ENCODE data around the gene MAST3. TPM values are rescaled to one million over a fixed set of nuclear protein-coding genes. Genes with fewer than 3 reads are reported as not detected.
A peak's percentile ranks its signal among the peaks of the same experiment; 100 is the strongest.

Gene MAST3
- polyA plus RNA-seq, 1 experiment = 2.1 TPM

DNA sequence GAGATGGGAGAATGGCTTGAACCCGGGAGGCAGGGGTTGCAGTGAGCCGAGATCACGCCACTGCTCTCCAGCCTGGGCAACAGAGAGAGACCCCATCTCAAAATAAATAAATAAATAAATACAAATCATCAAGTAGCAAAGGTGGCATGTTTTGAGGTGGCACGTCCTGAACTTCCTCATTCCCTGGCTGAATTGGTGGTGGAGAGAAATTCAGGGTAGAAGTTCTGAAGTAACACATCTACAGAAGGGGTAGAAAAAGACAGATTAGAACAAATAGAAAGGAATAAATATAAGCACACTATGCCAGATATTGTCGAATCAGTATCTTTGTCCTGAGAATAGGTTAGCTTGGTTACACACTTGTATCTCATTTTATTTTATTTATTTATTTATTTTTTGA is 82.4 kb downstream of the MAST3 start:
- peaks cover 12% of the 10 kb centered on the region for H3K27me3 ChIP-seq (ENCODE audit: control insufficient read depth, insufficient read depth, low read length)
- DNase-seq (ENCODE audit: low read depth, low spot score) = no peak
- no peaks in the 10 kb centered on the region for H3K9me3 ChIP-seq (ENCODE audit: control insufficient read depth, insufficient read depth, low read length)
- POLR2A ChIA-PET = interaction anchor here (1.0 kb wide), 1 partner anchor 13 kb away, joined by 5 read pairs; the partner anchor contains the start of gene MPV17L2
- no peak overlapping the region for H3K27ac ChIP-seq (ENCODE audit: low read depth, low read length)
- CTCF ChIA-PET = no interaction called here
- H3K4me3 ChIP-seq (ENCODE audit: low read depth, low read length) = no peak overlapping the region
- TF ChIP-seq, protein P1, sequence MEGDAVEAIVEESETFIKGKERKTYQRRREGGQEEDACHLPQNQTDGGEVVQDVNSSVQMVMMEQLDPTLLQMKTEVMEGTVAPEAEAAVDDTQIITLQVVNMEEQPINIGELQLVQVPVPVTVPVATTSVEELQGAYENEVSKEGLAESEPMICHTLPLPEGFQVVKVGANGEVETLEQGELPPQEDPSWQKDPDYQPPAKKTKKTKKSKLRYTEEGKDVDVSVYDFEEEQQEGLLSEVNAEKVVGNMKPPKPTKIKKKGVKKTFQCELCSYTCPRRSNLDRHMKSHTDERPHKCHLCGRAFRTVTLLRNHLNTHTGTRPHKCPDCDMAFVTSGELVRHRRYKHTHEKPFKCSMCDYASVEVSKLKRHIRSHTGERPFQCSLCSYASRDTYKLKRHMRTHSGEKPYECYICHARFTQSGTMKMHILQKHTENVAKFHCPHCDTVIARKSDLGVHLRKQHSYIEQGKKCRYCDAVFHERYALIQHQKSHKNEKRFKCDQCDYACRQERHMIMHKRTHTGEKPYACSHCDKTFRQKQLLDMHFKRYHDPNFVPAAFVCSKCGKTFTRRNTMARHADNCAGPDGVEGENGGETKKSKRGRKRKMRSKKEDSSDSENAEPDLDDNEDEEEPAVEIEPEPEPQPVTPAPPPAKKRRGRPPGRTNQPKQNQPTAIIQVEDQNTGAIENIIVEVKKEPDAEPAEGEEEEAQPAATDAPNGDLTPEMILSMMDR (IDR thresholded peaks at IDR 0.05; ENCODE audit: low read depth, low read length) = no peak

- Histone ChIP-seq H3K9me3 (ENCODE audit: control insufficient read depth, insufficient read depth, low read length) (no peaks in the 10 kb centered on the region), H3K27me3 (ENCODE audit: control insufficient read depth, insufficient read depth, low read length) (peaks cover 9% of the 10 kb centered on the region), H3K27ac (ENCODE audit: low read depth, low read length) (no peak overlapping the region), H3K4me3 (ENCODE audit: low read depth, low read length) (no peak overlapping the region)
- CTCF ChIA-PET = interaction anchor here (0.7 to 2.6 kb wide), 9 partner anchors 8 to 112 kb away, joined by 3 to 12 read pairs (median 5); no protein-coding TSS in a partner anchor
- DNase-seq (ENCODE audit: low read depth, low spot score) = no peak
- POLR2A ChIA-PET = no interaction called here
- TF ChIP-seq, protein P1 (IDR thresholded peaks at IDR 0.05; ENCODE audit: low read depth, low read length) = no peak
These were observed 86.0 kb downstream of the MAST3 start for GRCh38 chr19:18183529-18183928.

DNA sequence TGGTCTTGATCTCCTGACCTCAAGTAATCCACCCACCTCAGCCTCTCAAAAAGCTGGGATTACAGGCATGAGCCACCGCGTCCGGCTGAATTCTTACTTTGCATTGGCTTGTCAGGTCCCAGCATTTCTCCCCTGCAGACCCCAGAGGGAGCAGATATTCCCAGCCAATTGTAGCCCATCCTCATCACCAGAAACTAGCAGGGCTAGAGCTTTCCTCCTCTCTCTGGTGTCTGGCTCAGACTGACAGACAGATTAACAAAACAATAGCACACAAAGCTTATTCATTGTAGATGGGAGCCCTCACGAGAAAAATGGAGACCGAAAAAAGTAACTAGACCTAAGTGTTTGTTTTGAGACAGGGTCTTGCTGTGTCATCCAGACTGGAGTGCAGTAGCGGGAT is 88.0 kb downstream of the MAST3 start:
- H3K27ac ChIP-seq (ENCODE audit: low read depth, low read length) = no peak overlapping the region
- CTCF ChIA-PET = interaction anchor here (0.6 to 3.2 kb wide), 3 partner anchors 24 to 130 kb away, joined by 3 to 14 read pairs (median 3); no protein-coding TSS in a partner anchor
- POLR2A ChIA-PET = no interaction called here
- TF ChIP-seq, protein P1 (IDR thresholded peaks at IDR 0.05; ENCODE audit: low read depth, low read length) = no peak
- H3K27me3 ChIP-seq (ENCODE audit: control insufficient read depth, insufficient read depth, low read length) = peaks cover 9% of the 10 kb centered on the region
- DNase-seq (ENCODE audit: low read depth, low spot score) = no peak
- H3K9me3 ChIP-seq (ENCODE audit: control insufficient read depth, insufficient read depth, low read length) = no peaks in the 10 kb centered on the region
- H3K4me3 ChIP-seq (ENCODE audit: low read depth, low read length) = no peak overlapping the region

DNA sequence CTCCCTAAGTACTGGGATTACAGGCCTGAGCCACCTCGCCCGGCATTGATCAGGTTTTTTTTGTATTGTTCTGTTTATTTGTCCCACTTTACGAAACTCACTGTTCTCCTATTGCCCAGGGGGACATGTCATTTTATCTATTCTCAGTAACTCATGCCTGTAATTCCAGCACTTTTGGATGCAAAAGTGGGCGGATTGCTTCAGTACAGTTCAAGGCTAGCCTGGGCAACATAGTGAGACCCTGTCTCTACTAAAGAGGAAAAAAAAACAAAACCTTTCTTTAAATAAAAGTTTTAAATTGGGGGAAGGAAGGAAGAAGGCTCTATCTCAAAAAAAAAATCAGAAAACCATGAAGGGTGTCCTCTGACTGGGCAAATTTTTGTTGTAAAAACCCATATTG is 92.7 kb downstream of the MAST3 start:
- Histone ChIP-seq H3K27me3 (ENCODE audit: control insufficient read depth, insufficient read depth, low read length) (no peaks in the 10 kb centered on the region), H3K27ac (ENCODE audit: low read depth, low read length) (no peak overlapping the region), H3K9me3 (ENCODE audit: control insufficient read depth, insufficient read depth, low read length) (no peaks in the 10 kb centered on the region; the same call in 1 of the 2 replicates), H3K4me3 (ENCODE audit: low read depth, low read length) (no peak overlapping the region)
- ChIA-PET CTCF (no interaction called here), POLR2A (no interaction called here)
- DNase-seq (ENCODE audit: low read depth, low spot score) = no peak
- TF ChIP-seq, protein P1 (IDR thresholded peaks at IDR 0.05; ENCODE audit: low read depth, low read length) = no peak

DNA sequence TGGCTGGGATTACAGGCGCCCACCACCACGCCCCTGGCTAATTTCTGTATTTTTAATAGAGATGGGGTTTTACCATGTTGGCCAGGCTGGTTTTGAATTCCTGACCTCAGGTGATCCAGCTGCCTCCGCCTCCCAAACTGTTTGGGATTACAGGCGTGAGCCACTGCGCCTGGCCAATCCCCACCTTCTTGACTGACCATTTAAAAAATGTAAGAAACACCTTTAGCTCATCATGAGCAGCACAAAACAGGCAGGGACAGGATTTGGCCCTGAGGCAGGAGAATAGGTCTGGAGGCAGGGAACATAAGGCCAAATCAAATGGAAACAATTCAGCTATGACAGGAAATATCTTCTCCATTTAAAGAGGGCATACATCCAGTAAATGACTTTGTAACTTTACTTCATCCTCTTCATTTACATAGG is 94.1 kb downstream of the MAST3 start:
- ChIA-PET POLR2A (interaction anchor here (1.8 to 4.5 kb wide), 3 partner anchors 13 to 194 kb away, joined by 3 to 30 read pairs (median 21); partner anchors contain the start of genes GDF15, JUND and RAB3A), CTCF (interaction anchor here (0.5 to 4.1 kb wide), 20 partner anchors 9 to 150 kb away, joined by 3 to 99 read pairs (median 5); partner anchors contain the start of gene RAB3A)
- no peaks in the 10 kb centered on the region; the same call in 1 of the 2 replicates for H3K9me3 ChIP-seq (ENCODE audit: control insufficient read depth, insufficient read depth, low read length)
- peak overlapping the region; percentile 90 for H3K27ac ChIP-seq (ENCODE audit: low read depth, low read length)
- H3K27me3 ChIP-seq (ENCODE audit: control insufficient read depth, insufficient read depth, low read length) = no peaks in the 10 kb centered on the region
- TF ChIP-seq, protein P1 (IDR thresholded peaks at IDR 0.05; ENCODE audit: low read depth, low read length) = no peak
- H3K4me3 ChIP-seq (ENCODE audit: low read depth, low read length) = peak overlapping the region; percentile 76
- no peak for DNase-seq (ENCODE audit: low read depth, low spot score)
